Activated CD8-positive, alpha-beta memory T cell treated with anti-CD3 and anti-CD28 coated beads for 36 hours (primary cell): ENCODE measurements around the gene RNF138. TPM values are rescaled to one million over a fixed set of nuclear protein-coding genes. Genes with fewer than 3 reads are reported as not detected.
"Not testable (repeated sequence)": the region's sequence is repeated elsewhere in the genome, so short reads cannot be mapped to it uniquely, and the experiment has no call there.

Source experiments
- CTCF ChIA-PET: fragments of 350-600 bp; sonication (Branson Sonifier 250); formaldehyde crosslinking; loops from one replicate; lab custom pipeline; 2021; ENCODE audit warnings: antibody characterized with exemption; lab: Charles Lee
- POLR2A ChIA-PET: fragments of 350-600 bp; sonication (Branson Sonifier 250); formaldehyde crosslinking; loops from one replicate; lab custom pipeline; 2021; ENCODE audit warnings: antibody characterized with exemption; lab: Charles Lee
- total RNA-seq, 2 experiments: library from RNA; stranded (reverse); gene quantifications; one replicate each; pipeline ENCODE4 v1.2.3, GENCODE V29; 2021

The RNF138 gene
- total RNA-seq, 2 experiments from 2014 or later: 81.0 to 84.7 TPM

DNA sequence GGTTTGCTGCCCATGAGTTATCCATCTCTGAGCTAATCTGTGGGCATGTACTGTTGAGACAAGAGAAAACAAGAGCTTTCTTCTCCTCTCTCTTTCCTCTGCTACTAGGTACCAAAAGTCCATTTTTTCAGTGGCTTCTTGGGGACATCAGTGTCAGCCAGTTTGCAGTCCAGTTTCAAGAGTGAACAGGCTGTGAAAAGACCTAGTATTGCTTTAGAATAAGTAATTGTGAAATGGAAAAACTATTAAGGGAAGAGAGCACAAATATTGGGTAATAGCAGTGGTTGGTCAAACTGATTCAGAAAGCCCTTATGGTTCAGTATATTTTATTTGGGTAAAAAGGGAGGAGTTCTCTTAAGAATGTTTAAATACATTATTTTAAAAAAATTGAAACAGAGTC lies 65.2 kb downstream of the RNF138 start:
- ChIA-PET POLR2A (interaction anchor here (0.6 kb wide), 1 partner anchor 14 kb away, joined by 9 read pairs; no protein-coding TSS in a partner anchor), CTCF (no interaction called here)

DNA sequence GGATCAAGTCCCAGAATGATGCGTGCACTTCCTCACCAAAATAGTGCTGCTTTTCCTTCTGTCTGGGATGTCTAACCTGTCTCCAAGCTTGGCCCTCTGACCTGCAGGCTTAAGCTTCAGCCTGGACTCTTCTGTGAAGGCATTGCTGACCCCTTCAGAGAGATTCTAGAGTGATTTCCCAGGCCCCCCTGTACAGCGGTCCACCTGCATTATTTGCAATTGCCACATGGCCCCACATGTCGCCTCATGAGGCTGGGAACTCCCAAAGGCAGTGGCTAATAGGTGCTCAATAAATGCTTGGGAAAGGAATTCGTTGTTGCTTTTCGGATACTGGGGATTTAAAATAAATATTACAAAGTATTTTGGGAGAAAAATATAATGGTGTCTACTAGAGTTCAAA lies 65.9 kb downstream of the RNF138 start:
- CTCF ChIA-PET: interaction anchor here (0.8 to 1.3 kb wide), 8 partner anchors 11 to 610 kb away, joined by 3 to 14 read pairs (median 3); no protein-coding TSS in a partner anchor

DNA sequence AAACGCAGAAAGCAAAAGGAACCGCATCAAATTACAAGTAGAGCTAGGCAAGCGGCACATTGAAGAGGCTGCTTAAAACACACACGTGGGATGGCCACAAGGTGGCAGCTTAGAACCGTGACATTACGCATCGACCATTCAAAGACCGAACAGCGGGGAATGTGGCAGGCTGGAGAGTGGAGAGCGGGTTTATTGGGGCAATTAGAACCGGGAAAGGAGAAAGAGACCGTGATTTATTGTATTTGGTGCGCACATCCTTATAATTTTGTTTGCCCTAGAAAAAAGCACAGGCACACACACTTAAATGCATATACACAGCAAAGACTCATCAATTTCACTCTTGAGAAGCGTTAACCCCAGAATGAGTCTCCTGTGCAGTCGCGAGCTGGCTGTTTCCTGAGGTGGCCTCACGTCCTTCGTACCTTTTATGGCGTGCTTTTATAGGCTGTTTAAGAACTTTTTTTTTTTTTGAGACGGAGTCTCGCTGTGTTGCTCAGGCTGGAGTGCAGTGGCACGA lies 66.5 kb downstream of the RNF138 start:
- ChIA-PET CTCF (interaction anchor here (0.7 to 1.3 kb wide), 9 partner anchors 11 to 609 kb away, joined by 3 to 14 read pairs (median 3); no protein-coding TSS in a partner anchor), POLR2A (interaction anchor here (0.6 kb wide), 1 partner anchor 14 kb away, joined by 3 read pairs; no protein-coding TSS in a partner anchor)

More for the DNA sequence above, 65.9 kb downstream of the RNF138 start:
- POLR2A ChIA-PET: no interaction called here

DNA sequence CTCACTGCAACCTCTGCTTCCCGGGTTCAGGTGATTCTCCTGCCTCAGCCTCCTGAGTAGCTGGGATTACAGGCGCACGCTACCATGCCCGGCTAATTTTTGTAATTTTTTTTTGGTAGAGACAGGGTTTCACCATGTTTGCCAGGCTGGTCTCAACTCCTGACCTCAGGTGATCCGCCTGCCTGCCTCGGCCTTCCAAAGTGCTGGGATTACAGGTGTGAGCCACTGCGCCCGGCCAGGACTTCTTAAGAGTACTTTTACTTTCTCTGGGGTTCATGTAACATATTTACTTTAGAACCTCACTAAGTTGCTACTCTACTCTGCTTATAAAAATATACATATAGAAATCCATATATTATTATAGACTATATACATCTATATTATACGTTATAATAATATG lies 67.0 kb downstream of the RNF138 start:
- POLR2A ChIA-PET: not testable (repeated sequence)
- CTCF ChIA-PET: interaction anchor here (0.7 to 1.3 kb wide), 6 partner anchors 130 to 398 kb away, joined by 3 to 14 read pairs (median 6); no protein-coding TSS in a partner anchor

DNA sequence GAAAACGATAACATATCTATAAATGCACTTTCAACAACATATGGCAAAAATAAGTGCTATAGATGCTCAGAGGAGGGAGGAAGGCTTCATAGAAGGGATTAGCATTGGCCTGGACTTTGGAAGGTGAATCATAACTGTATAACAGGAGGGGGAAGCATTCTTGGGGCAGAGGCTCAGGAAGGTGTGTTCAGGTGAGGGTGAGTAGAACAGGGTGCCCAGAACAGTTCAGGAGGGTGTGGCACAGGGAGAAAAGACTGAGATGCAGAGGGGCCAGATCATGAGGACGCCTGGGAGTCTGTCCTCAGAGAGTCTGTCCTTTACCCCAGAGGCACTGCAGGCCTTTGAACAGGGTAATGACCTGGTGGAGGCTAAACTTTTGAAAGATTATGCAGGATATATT lies 68.9 kb downstream of the RNF138 start:
- POLR2A ChIA-PET: no interaction called here
- CTCF ChIA-PET: no interaction called here

DNA sequence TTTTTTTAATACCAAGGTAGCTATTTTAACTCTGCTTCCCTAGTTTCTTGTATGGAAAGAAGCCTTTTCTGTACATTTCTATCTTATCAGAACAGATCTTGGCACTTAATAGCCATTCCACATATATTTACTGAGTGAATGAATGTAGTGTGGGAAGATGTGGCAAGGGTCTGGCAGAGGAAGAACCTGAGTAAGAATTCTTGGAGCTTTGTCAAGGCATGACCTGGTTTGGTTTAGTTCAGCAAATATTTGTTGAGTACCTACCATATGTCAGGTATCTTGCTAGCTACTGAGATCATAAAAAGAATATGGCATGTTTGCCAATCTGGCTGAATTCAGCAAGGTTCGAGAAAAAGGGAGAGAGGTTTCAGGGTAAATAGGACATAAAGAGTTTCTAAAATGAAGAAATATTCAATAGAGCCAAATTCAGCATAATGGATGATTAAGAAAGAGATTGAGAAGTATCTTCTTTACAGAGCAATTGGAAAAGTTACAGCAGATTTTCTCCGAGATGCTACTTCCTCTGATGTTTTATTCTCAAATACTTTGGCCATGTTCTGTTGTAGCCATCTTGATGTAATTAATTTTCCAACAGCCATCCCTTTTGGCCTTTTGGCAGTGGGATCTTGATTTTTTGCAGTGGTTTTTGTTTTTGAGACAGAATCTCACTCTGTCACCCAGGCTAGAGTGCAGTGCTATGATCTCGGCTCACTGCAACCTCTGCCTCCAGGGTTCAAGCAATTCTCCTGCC lies 76.5 kb downstream of the RNF138 start:
- CTCF ChIA-PET: interaction anchor here (1.3 to 1.8 kb wide), 2 partner anchors 10 to 384 kb away, joined by 3 to 5 read pairs; no protein-coding TSS in a partner anchor
- POLR2A ChIA-PET: no interaction called here

DNA sequence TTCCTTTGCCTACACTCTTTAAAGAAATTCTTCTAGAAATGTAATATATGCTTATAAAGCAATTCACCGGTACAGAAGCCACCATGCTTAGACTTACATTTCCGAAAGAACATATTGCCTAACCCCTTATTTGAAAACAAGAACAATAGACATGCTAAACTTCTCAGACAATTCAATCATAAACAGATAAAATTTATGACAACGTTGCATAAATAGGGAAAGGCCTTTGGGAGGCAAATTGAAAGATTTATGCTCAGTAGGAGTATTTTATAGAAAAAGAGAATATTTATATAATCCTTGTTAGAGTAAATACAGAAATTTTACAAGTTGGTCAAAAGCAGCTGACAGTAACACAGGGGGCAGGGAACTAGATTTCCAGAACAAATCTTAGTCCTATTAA lies 82.0 kb downstream of the RNF138 start:
- ChIA-PET POLR2A (no interaction called here), CTCF (no interaction called here)

DNA sequence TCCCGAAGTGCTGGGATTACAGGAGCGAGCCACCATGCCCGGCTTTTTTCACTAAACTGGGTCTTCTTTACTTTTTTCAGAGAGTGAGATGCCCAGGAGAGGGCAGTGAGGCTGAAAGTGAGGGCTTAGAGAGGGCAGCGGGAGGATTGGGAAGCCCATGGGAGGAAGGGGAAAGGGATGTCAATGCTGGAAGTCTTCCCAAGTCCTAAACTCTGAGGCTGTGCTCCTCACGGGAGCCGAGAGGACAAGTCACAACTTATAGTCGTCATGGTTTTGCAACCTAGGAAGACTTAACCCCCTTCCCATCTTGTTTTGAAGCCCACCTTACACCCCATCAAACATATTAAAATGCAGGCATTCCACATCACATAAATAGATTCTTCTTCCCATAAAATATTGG lies 83.0 kb downstream of the RNF138 start:
- POLR2A ChIA-PET: no interaction called here

DNA sequence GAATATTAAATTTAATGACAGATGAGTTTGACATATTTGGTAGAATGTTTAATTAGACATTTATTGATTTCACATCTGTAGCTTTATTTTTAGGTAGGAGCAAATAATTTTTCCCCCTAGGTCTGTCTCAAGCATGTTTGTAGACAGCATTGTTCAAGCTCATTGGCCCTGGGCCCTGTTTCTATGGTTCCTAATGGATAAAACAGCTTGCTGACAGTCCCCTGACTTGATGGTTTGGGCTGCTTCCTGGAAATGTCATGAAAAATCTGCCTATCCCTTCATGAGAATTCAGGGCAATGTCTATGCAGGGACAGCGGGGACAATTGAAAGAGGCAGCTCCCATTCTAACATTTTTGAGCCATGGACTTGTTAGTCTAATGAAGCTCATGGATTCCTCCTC lies 83.6 kb downstream of the RNF138 start:
- ChIA-PET POLR2A (no interaction called here), CTCF (no interaction called here)

More for the DNA sequence above, 83.0 kb downstream of the RNF138 start:
- CTCF ChIA-PET: no interaction called here

DNA sequence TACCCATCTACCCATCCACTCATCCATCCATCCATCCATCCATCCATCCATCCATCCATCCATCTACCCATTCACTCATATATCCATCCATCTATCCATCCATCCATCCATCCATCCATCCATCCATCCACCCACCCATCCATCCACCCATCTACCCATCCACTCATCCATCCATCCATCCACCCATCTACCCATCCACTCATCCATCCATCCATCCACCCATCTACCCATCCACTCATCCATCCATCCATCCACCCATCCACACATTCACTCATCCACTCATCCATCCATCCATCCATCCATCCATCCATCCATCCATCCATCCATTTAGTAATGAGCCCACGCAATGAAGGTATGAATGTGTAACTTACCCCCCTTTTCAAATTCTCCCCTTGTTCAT lies 85.1 kb downstream of the RNF138 start:
- CTCF ChIA-PET, POLR2A ChIA-PET: not testable (repeated sequence)

DNA sequence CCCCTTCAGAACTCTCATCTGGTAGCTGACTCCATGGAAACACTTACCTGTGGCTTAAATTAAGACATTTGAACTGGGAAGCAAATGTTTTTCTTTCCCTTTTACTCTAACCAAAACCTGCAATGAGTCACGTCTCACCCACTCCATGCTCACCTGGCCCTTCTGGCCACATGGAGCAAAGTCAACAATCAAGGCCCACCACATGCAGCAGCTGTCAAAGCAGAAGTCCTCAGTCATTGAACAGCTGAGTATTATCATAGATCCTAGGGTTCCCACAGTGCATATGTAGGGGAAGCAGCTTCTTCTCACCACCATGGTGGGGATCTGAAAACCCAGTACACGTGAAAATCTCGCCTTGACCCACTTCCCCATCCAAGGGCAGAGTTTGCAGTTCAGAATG lies 85.9 kb downstream of the RNF138 start:
- ChIA-PET POLR2A (no interaction called here), CTCF (no interaction called here)

Other genes starting within 250 kb of the RNF138 start
- gene TRAPPC8, start 148.7 kb upstream of the RNF138 start, total RNA-seq: 10 to 100 TPM; 28.7 to 29.0 TPM
- 10 to 100 TPM; 23.6 to 24.3 TPM for gene RNF125, start 73.0 kb upstream of the RNF138 start, total RNA-seq
- not detected for gene MEP1B, start 98.2 kb downstream of the RNF138 start, total RNA-seq